Karpas-422 (cell line): ENCODE measurements around the gene CLEC3B. TPM values are rescaled to one million over a fixed set of nuclear protein-coding genes. Genes with fewer than 3 reads are reported as not detected.

Experiments
- DNase-seq: peaks from one replicate; pipeline ENCODE4 v3.0.0-alpha.2; 2015
- H2AFZ ChIP-seq: fragments of 200-600 bp; sonication (generic); 2 replicates; pipeline ENCODE4 v1.6.1; 2014; ENCODE audit warnings: antibody characterized with exemption, low read length, mixed read lengths
- H3K27ac ChIP-seq: fragments of 200-600 bp; sonication (generic); 2 replicates; pipeline ENCODE4 v1.5.1; 2014; ENCODE audit warnings: mild to moderate bottlenecking, low read length, moderate library complexity
- H3K27me3 ChIP-seq: fragments of 200-600 bp; sonication (generic); 2 replicates; pipeline ENCODE4 v1.6.1; 2014; ENCODE audit warnings: low read length, mixed read lengths
- H3K36me3 ChIP-seq: fragments of 200-600 bp; sonication (generic); 2 replicates; pipeline ENCODE4 v1.6.1; 2014; ENCODE audit warnings: low read length, mixed read lengths; ENCODE audit not compliant: insufficient read depth
- H3K4me1 ChIP-seq: fragments of 200-600 bp; sonication (generic); 2 replicates; pipeline ENCODE4 v1.6.1; 2014; ENCODE audit warnings: mild to moderate bottlenecking, low read length, mixed read lengths
- H3K4me2 ChIP-seq: fragments of 200-600 bp; sonication (generic); 2 replicates; pipeline ENCODE4 v1.6.1; 2014; ENCODE audit warnings: low read length, low read depth, mild to moderate bottlenecking; ENCODE audit not compliant: poor library complexity, severe bottlenecking
- H3K4me3 ChIP-seq: fragments of 200-600 bp; sonication (generic); 2 replicates; pipeline ENCODE4 v1.5.1; 2014; ENCODE audit warnings: mild to moderate bottlenecking, antibody characterized with exemption, low read length, mixed read lengths
- H3K79me2 ChIP-seq: fragments of 200-600 bp; sonication (generic); 2 replicates; pipeline ENCODE4 v1.6.1; 2014; ENCODE audit warnings: mild to moderate bottlenecking, low read length, mixed read lengths
- H3K9ac ChIP-seq: fragments of 200-600 bp; sonication (generic); 2 replicates; pipeline ENCODE4 v1.6.0; 2014; ENCODE audit warnings: low read length
- H3K9me2 ChIP-seq: fragments of 200-600 bp; sonication (generic), shearing (Covaris generic); replicated peaks from 2 replicates; pipeline ENCODE4 v1.6.0; 2014; ENCODE audit warnings: mild to moderate bottlenecking, low read length, moderate library complexity; ENCODE audit not compliant: insufficient read depth
- H3K9me3 ChIP-seq: fragments of 300-700, 200-600 bp; sonication (generic); 2 replicates; pipeline ENCODE4 v1.6.1; 2014; ENCODE audit warnings: low read length, mixed read lengths
- H4K20me1 ChIP-seq: fragments of 200-600 bp; sonication (generic); 2 replicates; pipeline ENCODE4 v1.6.1; 2014; ENCODE audit warnings: mild to moderate bottlenecking, antibody characterized with exemption, low read length, low read depth; ENCODE audit not compliant: insufficient read depth
- total RNA-seq: library from RNA; depleted of rRNA; stranded (reverse); fragments of >200 nt; shearing (Covaris generic); gene quantifications from 2 replicates; pipeline ENCODE4 v1.2.3, GENCODE V29; 2014; ENCODE audit warnings: low replicate concordance

CLEC3B gene
- total RNA-seq, 1 experiment from 2014 or later = not detected

- Histone ChIP-seq H3K4me1 (peaks cover 11% of the 10 kb centered on the region), H3K27me3 (no peaks in the 10 kb centered on the region), H3K9ac (no peak overlapping the region), H3K9me3 (no peaks in the 10 kb centered on the region), H2AFZ (no peak overlapping the region), H3K36me3 (peaks cover under 1% of the 10 kb centered on the region; the same call in 1 of the 2 replicates), H3K4me2 (no peak overlapping the region), H3K79me2 (no peaks in the 10 kb centered on the region), H3K9me2 (no peaks in the 10 kb centered on the region), H3K4me3 (no peak overlapping the region), H3K27ac (no peak overlapping the region), H4K20me1 (no peaks in the 10 kb centered on the region)
- DNase-seq = no peak
Measured at GRCh38 chr3:45020534-45020933, 5.6 kb upstream of the CLEC3B start.

- no peak overlapping the region for H3K4me3 ChIP-seq
- H3K27ac ChIP-seq = no peak overlapping the region
- no peak for DNase-seq
Measured at GRCh38 chr3:45021524-45022297, 4.4 kb upstream of the CLEC3B start.

GRCh38 chr3:45023675-45024074, 2.4 kb upstream of the CLEC3B start:
- H4K20me1 ChIP-seq = no peaks in the 10 kb centered on the region
- H3K79me2 ChIP-seq = no peaks in the 10 kb centered on the region
- H3K4me2 ChIP-seq = no peak overlapping the region
- no peak overlapping the region for H2AFZ ChIP-seq
- H3K4me1 ChIP-seq = peaks cover 11% of the 10 kb centered on the region
- no peak overlapping the region for H3K27ac ChIP-seq
- H3K9me2 ChIP-seq = no peaks in the 10 kb centered on the region
- no peak for DNase-seq
- no peak overlapping the region for H3K4me3 ChIP-seq
- H3K9ac ChIP-seq = no peak overlapping the region
- H3K27me3 ChIP-seq = no peaks in the 10 kb centered on the region
- H3K36me3 ChIP-seq = no peaks in the 10 kb centered on the region
- H3K9me3 ChIP-seq = no peaks in the 10 kb centered on the region

More at GRCh38 chr3:45021524-45022297, 4.4 kb upstream of the CLEC3B start:
- peaks cover 11% of the 10 kb centered on the region for H3K4me1 ChIP-seq
- no peak overlapping the region for H3K9ac ChIP-seq
- no peaks in the 10 kb centered on the region for H3K79me2 ChIP-seq
- H3K36me3 ChIP-seq = no peaks in the 10 kb centered on the region
- no peak overlapping the region for H3K4me2 ChIP-seq
- H2AFZ ChIP-seq = no peak overlapping the region
- no peaks in the 10 kb centered on the region for H4K20me1 ChIP-seq
- no peaks in the 10 kb centered on the region for H3K9me2 ChIP-seq
- H3K9me3 ChIP-seq = no peaks in the 10 kb centered on the region
- H3K27me3 ChIP-seq = no peaks in the 10 kb centered on the region

GRCh38 chr3:45024542-45025255, 1.4 kb upstream of the CLEC3B start:
- Histone ChIP-seq H3K4me2 (no peak overlapping the region), H4K20me1 (no peaks in the 10 kb centered on the region), H3K4me1 (peaks cover 11% of the 10 kb centered on the region), H3K27me3 (no peaks in the 10 kb centered on the region), H3K36me3 (no peaks in the 10 kb centered on the region), H3K9me3 (no peaks in the 10 kb centered on the region), H3K4me3 (no peak overlapping the region), H2AFZ (no peak overlapping the region), H3K79me2 (no peaks in the 10 kb centered on the region), H3K9ac (no peak overlapping the region), H3K9me2 (no peaks in the 10 kb centered on the region), H3K27ac (no peak overlapping the region)
- DNase-seq = no peak

DNA sequence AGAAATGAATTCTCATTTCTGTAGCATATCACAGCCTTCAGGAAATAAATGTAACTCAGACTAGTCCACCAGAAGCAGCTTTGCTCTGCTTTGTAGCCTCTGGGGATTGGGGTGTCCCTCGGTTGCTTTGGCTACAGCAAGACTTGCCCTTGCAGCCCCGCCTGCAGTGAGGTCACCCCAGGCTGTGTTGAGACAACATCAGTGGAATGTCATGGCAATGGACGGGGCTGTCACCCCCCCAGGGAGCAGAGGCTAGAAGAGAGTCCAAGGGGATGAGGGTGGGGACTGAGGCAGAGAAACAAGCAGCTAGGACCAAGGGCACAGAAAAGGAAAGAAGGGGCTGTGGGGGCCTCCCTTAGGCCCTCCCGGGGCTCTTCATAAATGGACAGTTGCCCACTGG, 854 bp downstream of the CLEC3B start:
- H3K27ac ChIP-seq = no peak overlapping the region
- no peaks in the 10 kb centered on the region for H3K79me2 ChIP-seq
- H3K9ac ChIP-seq = no peak overlapping the region
- no peak overlapping the region for H3K4me3 ChIP-seq
- no peaks in the 10 kb centered on the region for H3K9me3 ChIP-seq
- no peaks in the 10 kb centered on the region for H3K27me3 ChIP-seq
- no peaks in the 10 kb centered on the region for H3K9me2 ChIP-seq
- no peaks in the 10 kb centered on the region for H3K36me3 ChIP-seq
- peaks cover 11% of the 10 kb centered on the region for H3K4me1 ChIP-seq
- DNase-seq = no peak
- H4K20me1 ChIP-seq = no peaks in the 10 kb centered on the region
- H3K4me2 ChIP-seq = no peak overlapping the region
- no peak overlapping the region for H2AFZ ChIP-seq

GRCh38 chr3:45027441-45027840, 1.3 kb downstream of the CLEC3B start:
- Histone ChIP-seq H3K4me2 (no peak overlapping the region), H3K9me2 (no peaks in the 10 kb centered on the region), H2AFZ (no peak overlapping the region), H4K20me1 (no peaks in the 10 kb centered on the region), H3K4me3 (no peak overlapping the region), H3K79me2 (no peaks in the 10 kb centered on the region), H3K9ac (no peak overlapping the region), H3K27ac (no peak overlapping the region), H3K9me3 (no peaks in the 10 kb centered on the region), H3K4me1 (peaks cover 11% of the 10 kb centered on the region), H3K27me3 (no peaks in the 10 kb centered on the region), H3K36me3 (no peaks in the 10 kb centered on the region)
- DNase-seq = no peak

- Histone ChIP-seq H3K79me2 (no peaks in the 10 kb centered on the region), H4K20me1 (no peaks in the 10 kb centered on the region), H3K27me3 (no peaks in the 10 kb centered on the region), H3K9ac (no peak overlapping the region), H2AFZ (no peak overlapping the region), H3K4me3 (no peak overlapping the region), H3K36me3 (no peaks in the 10 kb centered on the region), H3K4me2 (no peak overlapping the region), H3K9me2 (no peaks in the 10 kb centered on the region), H3K9me3 (no peaks in the 10 kb centered on the region), H3K4me1 (peaks cover under 1% of the 10 kb centered on the region; the same call in 1 of the 2 replicates), H3K27ac (no peak overlapping the region)
- no peak for DNase-seq
Measured at GRCh38 chr3:45029216-45029615, 3.1 kb downstream of the CLEC3B start.

DNA sequence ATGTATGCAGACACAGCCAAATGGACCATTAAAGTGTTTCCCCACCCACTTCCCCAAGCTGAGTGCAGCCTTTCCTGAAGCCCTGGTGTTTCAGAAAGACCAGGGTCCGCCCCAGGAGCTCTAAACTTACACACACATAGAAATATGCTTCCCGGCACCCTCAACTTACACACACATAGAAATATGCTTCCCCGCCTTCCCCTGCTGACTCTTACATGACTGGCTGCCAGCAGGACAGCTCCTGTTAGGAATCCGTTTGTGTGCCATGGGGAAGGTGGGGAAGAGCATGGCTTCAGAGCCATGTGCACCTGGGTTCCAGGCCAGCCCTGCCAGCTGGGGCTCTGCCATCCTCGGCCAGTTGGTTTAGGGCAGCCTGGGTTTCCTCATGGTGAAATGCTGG, 3.6 kb downstream of the CLEC3B start:
- no peaks in the 10 kb centered on the region for H3K27me3 ChIP-seq
- no peaks in the 10 kb centered on the region for H4K20me1 ChIP-seq
- H3K4me1 ChIP-seq = peaks cover 2% of the 10 kb centered on the region
- DNase-seq = no peak
- no peak overlapping the region for H3K4me2 ChIP-seq
- no peaks in the 10 kb centered on the region for H3K36me3 ChIP-seq
- no peaks in the 10 kb centered on the region for H3K9me3 ChIP-seq
- no peak overlapping the region for H2AFZ ChIP-seq
- no peak overlapping the region for H3K27ac ChIP-seq
- no peaks in the 10 kb centered on the region for H3K9me2 ChIP-seq
- H3K9ac ChIP-seq = no peak overlapping the region
- H3K4me3 ChIP-seq = no peak overlapping the region
- no peaks in the 10 kb centered on the region for H3K79me2 ChIP-seq
